BLaER1 (cell line): ENCODE results near the gene SUN1.
A peak's percentile ranks its signal among the peaks of the same experiment; 100 is the strongest.
"Not testable (repeated sequence)": the region's sequence is repeated elsewhere in the genome, so short reads cannot be mapped to it uniquely, and the experiment has no call there.

ENCODE experiments used
- H3K27ac ChIP-seq: shearing (Covaris generic); formaldehyde crosslinking; 2 replicates; pipeline ENCODE4 v1.8.1; 2022
- H3K27me3 ChIP-seq: shearing (Covaris generic); formaldehyde crosslinking; 2 replicates; pipeline ENCODE4 v1.8.1; 2022
- H3K36me3 ChIP-seq: shearing (Covaris generic); formaldehyde crosslinking; 2 replicates; pipeline ENCODE4 v1.8.1; 2022
- H3K4me1 ChIP-seq: shearing (Covaris generic); formaldehyde crosslinking; 2 replicates; pipeline ENCODE4 v1.8.1; 2022
- H3K4me2 ChIP-seq: shearing (Covaris generic); formaldehyde crosslinking; 2 replicates; pipeline ENCODE4 v1.8.1; 2022
- H3K4me3 ChIP-seq: shearing (Covaris generic); formaldehyde crosslinking; 2 replicates; pipeline ENCODE4 v1.8.1; 2022
- H3K9ac ChIP-seq: shearing (Covaris generic); formaldehyde crosslinking; 2 replicates; pipeline ENCODE4 v1.8.1; 2022
- H3K9me3 ChIP-seq: shearing (Covaris generic); formaldehyde crosslinking; 2 replicates; pipeline ENCODE4 v1.8.1; 2022
- H4K20me1 ChIP-seq: shearing (Covaris generic); formaldehyde crosslinking; 2 replicates; pipeline ENCODE4 v1.8.1; 2022
- Cebpa-rat ChIP-seq: shearing (Covaris generic); IDR thresholded peaks from 2 replicates; pipeline ENCODE4 v1.8.1; 2022

Gene SUN1

GRCh38 chr7:900331-901040, 68.2 kb downstream of the SUN1 start:
- Histone ChIP-seq H3K4me3 (no peak overlapping the region), H3K4me1 (peaks cover 23% of the 10 kb centered on the region), H3K9ac (no peak overlapping the region; the same call in 1 of the 2 replicates), H4K20me1 (peaks cover 79% of the 10 kb centered on the region), H3K36me3 (peaks cover 81% of the 10 kb centered on the region), H3K27ac (no peak overlapping the region), H3K27me3 (peaks cover 10% of the 10 kb centered on the region), H3K4me2 (peak overlapping the region; percentile 43; the same call in 1 of the 2 replicates), H3K9me3 (no peaks in the 10 kb centered on the region)
- TF ChIP-seq Cebpa-rat = no peak

- Histone ChIP-seq H3K4me1 (peaks cover 23% of the 10 kb centered on the region), H3K27me3 (peaks cover 16% of the 10 kb centered on the region), H3K36me3 (peaks cover 76% of the 10 kb centered on the region), H3K9me3 (no peaks in the 10 kb centered on the region), H3K4me2 (peak overlapping the region; percentile 43), H4K20me1 (peaks cover 74% of the 10 kb centered on the region), H3K9ac (no peak overlapping the region; the same call in 1 of the 2 replicates), H3K4me3 (no peak overlapping the region), H3K27ac (no peak overlapping the region)
- no peak for TF ChIP-seq Cebpa-rat
These were observed 68.7 kb downstream of the SUN1 start for GRCh38 chr7:901041-901387.

- Histone ChIP-seq H3K9me3 (no peaks in the 10 kb centered on the region), H3K36me3 (peaks cover 70% of the 10 kb centered on the region), H3K9ac (no peak overlapping the region; the same call in 1 of the 2 replicates), H3K4me3 (no peak overlapping the region), H4K20me1 (peaks cover 69% of the 10 kb centered on the region), H3K27me3 (peaks cover 21% of the 10 kb centered on the region), H3K27ac (no peak overlapping the region), H3K4me1 (peaks cover 23% of the 10 kb centered on the region), H3K4me2 (peak overlapping the region; percentile 52)
- no peak for TF ChIP-seq Cebpa-rat
These were observed 69.3 kb downstream of the SUN1 start for GRCh38 chr7:901388-902154.

DNA sequence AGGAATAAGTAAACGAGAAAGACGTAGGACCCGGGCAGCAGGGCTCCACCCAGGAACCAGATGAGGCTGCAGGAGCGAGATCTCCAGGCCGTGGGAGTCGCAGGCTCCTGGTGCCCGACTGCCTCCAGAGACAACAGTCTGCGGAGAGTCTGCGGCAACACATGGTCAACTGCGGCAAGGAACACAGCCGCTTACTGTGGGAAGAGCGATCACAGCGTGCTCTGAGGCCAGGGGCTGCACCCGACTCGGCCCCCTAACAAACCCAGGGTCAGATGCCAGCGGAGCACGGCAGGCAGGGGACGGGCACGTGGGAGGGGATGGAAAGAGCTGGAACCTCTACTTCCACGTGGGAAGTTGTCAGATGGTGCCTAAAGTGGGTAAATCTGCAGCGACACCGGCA, 70.7 kb downstream of the SUN1 start:
- Histone ChIP-seq H3K9me3 (no peaks in the 10 kb centered on the region), H4K20me1 (peaks cover 71% of the 10 kb centered on the region), H3K27me3 (peaks cover 26% of the 10 kb centered on the region), H3K4me2 (no peak overlapping the region), H3K4me1 (peaks cover 34% of the 10 kb centered on the region), H3K9ac (no peak overlapping the region), H3K4me3 (no peak overlapping the region), H3K36me3 (peaks cover 68% of the 10 kb centered on the region), H3K27ac (no peak overlapping the region)
- TF ChIP-seq Cebpa-rat = no peak

GRCh38 chr7:903921-904755, 71.9 kb downstream of the SUN1 start:
- Histone ChIP-seq H3K9me3 (no peaks in the 10 kb centered on the region), H3K27me3 (peaks cover 31% of the 10 kb centered on the region), H3K27ac (no peak overlapping the region), H3K9ac (no peak overlapping the region), H3K4me3 (no peak overlapping the region), H3K4me2 (no peak overlapping the region), H4K20me1 (peaks cover 68% of the 10 kb centered on the region), H3K36me3 (peaks cover 56% of the 10 kb centered on the region), H3K4me1 (peaks cover 42% of the 10 kb centered on the region)
- no peak for TF ChIP-seq Cebpa-rat

- H3K4me1 ChIP-seq = peaks cover 49% of the 10 kb centered on the region
- no peak for TF ChIP-seq Cebpa-rat
- H3K27ac ChIP-seq = no peak overlapping the region
- peaks cover 67% of the 10 kb centered on the region for H4K20me1 ChIP-seq
- peaks cover 38% of the 10 kb centered on the region for H3K27me3 ChIP-seq
- H3K9me3 ChIP-seq = no peaks in the 10 kb centered on the region
- H3K4me3 ChIP-seq = no peak overlapping the region
- no peak overlapping the region for H3K9ac ChIP-seq
- no peak overlapping the region for H3K4me2 ChIP-seq
- peaks cover 49% of the 10 kb centered on the region for H3K36me3 ChIP-seq
These were observed 72.6 kb downstream of the SUN1 start for GRCh38 chr7:904847-905246.

DNA sequence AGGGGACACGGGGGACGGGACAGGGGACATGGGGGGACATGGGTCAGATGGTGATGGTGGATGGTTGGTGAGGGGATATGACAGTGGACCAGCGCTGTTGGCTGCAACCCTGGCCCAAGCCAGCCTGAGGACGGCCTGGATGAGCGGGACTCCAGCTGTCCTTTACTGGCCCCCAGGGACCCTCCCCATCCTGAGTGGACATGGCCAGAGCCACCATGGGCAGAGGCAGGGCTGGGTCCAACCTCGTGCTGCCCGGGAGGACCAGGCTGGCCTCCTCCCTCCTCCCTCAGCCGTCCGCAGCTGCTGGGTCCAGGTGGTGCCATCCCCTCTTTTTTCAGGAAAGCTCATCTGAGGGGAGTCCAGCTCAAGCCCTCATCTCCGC, 74.5 kb downstream of the SUN1 start:
- no peak overlapping the region for H3K9ac ChIP-seq
- no peaks in the 10 kb centered on the region for H3K9me3 ChIP-seq
- peak overlapping the region; percentile 10; the same call in 1 of the 2 replicates for H3K4me2 ChIP-seq
- H3K4me3 ChIP-seq = no peak overlapping the region
- H3K36me3 ChIP-seq = peaks cover 36% of the 10 kb centered on the region
- no peak overlapping the region for H3K27ac ChIP-seq
- TF ChIP-seq Cebpa-rat = no peak
- H4K20me1 ChIP-seq = peaks cover 52% of the 10 kb centered on the region
- H3K27me3 ChIP-seq = peaks cover 51% of the 10 kb centered on the region
- H3K4me1 ChIP-seq = peaks cover 54% of the 10 kb centered on the region

GRCh38 chr7:907158-907980, 75.1 kb downstream of the SUN1 start:
- Histone ChIP-seq H3K27ac (no peak overlapping the region), H3K36me3 (peaks cover 36% of the 10 kb centered on the region), H3K9me3 (no peaks in the 10 kb centered on the region), H3K27me3 (peaks cover 51% of the 10 kb centered on the region), H3K4me3 (no peak overlapping the region), H4K20me1 (peaks cover 47% of the 10 kb centered on the region), H3K4me1 (peaks cover 57% of the 10 kb centered on the region), H3K4me2 (peak overlapping the region; percentile 10), H3K9ac (no peak overlapping the region)
- no peak for TF ChIP-seq Cebpa-rat

GRCh38 chr7:908159-908581, 75.9 kb downstream of the SUN1 start:
- H3K27ac ChIP-seq = no peak overlapping the region
- H3K27me3 ChIP-seq = peaks cover 51% of the 10 kb centered on the region
- no peak overlapping the region for H3K4me3 ChIP-seq
- H3K4me1 ChIP-seq = peaks cover 61% of the 10 kb centered on the region
- peaks cover 39% of the 10 kb centered on the region for H4K20me1 ChIP-seq
- H3K36me3 ChIP-seq = peaks cover 30% of the 10 kb centered on the region
- H3K4me2 ChIP-seq = peak overlapping the region; percentile 94
- TF ChIP-seq Cebpa-rat = no peak
- H3K9me3 ChIP-seq = no peaks in the 10 kb centered on the region
- H3K9ac ChIP-seq = no peak overlapping the region

DNA sequence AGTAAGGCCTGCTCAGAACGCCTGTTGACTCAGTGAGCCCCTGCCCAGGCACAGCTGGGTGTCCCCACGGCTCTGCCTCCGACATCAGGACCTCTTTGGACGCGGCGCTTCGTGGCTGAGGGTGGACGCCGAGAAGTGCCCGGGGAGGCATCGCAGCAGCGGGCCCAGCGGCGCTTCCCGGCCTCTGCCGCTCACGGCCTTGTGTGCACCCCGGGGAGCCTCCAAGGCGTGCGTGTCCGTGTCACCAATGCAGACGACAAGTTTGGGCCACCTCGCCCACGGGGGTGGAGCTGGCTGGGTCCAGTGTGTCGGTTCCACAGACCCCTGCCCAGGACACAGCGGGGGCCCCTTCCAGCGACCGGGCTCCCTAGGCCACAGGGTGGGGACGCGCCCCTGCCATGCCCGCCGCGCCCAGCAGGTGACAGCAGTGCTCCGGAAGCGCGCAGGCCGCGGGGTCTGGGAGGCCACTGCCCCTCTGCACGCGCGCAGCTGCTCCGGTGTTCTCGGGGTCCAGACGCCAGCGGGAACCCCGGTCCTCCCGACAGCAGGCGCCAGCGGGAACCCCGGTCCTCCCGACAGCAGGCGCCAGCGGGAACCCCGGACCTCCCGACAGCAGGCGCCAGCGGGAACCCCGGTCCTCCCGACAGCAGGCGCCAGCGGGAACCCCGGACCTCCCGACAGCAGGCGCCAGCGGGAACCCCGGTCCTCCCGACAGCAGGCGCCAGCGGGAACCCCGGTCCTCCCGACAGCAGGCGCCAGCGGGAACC, 76.5 kb downstream of the SUN1 start:
- peaks cover 51% of the 10 kb centered on the region for H3K27me3 ChIP-seq
- H3K27ac ChIP-seq, H3K9me3 ChIP-seq, H3K9ac ChIP-seq: not testable (repeated sequence)
- peaks cover 39% of the 10 kb centered on the region for H4K20me1 ChIP-seq
- H3K4me2 ChIP-seq = peak overlapping the region; percentile 94
- peak overlapping the region; percentile 56 for H3K4me3 ChIP-seq
- H3K4me1 ChIP-seq = peaks cover 59% of the 10 kb centered on the region
- peaks cover 25% of the 10 kb centered on the region for H3K36me3 ChIP-seq
